HEK293T (cell line): ENCODE measurements around the gene WFDC9.

Experiments used
- ARNT ChIP-seq: fragments of 450-650 bp; IDR thresholded peaks from 2 replicates; pipeline ENCODE4 v1.6.1; 2017; ENCODE audit warnings: mild to moderate bottlenecking
- BHLHE40 ChIP-seq: fragments of 450-650 bp; IDR thresholded peaks from 2 replicates; pipeline ENCODE4 v1.6.1; 2016; ENCODE audit warnings: mild to moderate bottlenecking, moderate library complexity, borderline replicate concordance
- FOXA1 ChIP-seq: fragments of 450-650 bp; IDR thresholded peaks from 2 replicates; pipeline ENCODE4 v1.6.1; 2016; ENCODE audit warnings: mild to moderate bottlenecking
- FOXM1 ChIP-seq: fragments of 450-650 bp; IDR thresholded peaks from 2 replicates; pipeline ENCODE4 v1.6.1; 2017; ENCODE audit warnings: mild to moderate bottlenecking, borderline replicate concordance
- LEF1 ChIP-seq: fragments of 450-650 bp; IDR thresholded peaks from 2 replicates; pipeline ENCODE4 v1.6.1; 2017; ENCODE audit warnings: mild to moderate bottlenecking, borderline replicate concordance
- NFRKB ChIP-seq: fragments of 450-650 bp; IDR thresholded peaks from 2 replicates; pipeline ENCODE4 v1.6.1; 2016; ENCODE audit warnings: mild to moderate bottlenecking, moderate library complexity
- SP1 ChIP-seq: fragments of 450-650 bp; IDR thresholded peaks from 2 replicates; pipeline ENCODE4 v1.6.1; 2017
- ZNF384 ChIP-seq: fragments of 450-650 bp; IDR thresholded peaks from 2 replicates; pipeline ENCODE4 v1.6.1; 2016

- TF ChIP-seq ZNF384 (no peak), SP1 (no peak), LEF1 (no peak), NFRKB (no peak), ARNT (no peak), BHLHE40 (no peak), FOXM1 (no peak), FOXA1 (no peak)
Observed at GRCh38 chr20:45593498-45593897, 37.6 kb downstream of the WFDC9 start.
